ENCODE data around the gene ANXA11.
A peak's percentile ranks its signal among the peaks of the same experiment; 100 is the strongest.

The ANXA11 gene

GRCh38 chr10:80165173-80165572 is 40.2 kb downstream of the ANXA11 start:
- DNase-seq (ENCODE audit: low spot score) = peak; percentile 64

DNA sequence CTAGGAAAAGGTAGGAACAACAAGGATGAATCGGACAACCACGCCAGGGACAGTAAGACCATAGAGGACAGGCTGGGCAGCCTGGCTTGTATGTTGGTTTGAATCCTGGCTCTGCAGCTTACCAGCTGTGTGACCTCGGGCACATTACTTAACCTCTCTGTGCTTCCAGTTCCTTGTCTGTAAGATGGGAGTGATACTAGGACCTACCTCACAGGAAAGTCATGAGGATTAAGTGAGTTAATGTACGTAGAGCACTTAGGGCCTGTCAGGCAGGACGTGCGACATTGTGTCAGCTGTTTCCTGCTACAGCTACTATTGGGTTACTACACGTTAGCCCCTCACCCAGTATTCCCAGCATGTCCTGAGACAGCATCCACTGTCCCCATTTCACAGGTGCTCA is 40.7 kb downstream of the ANXA11 start:
- no peak for DNase-seq (ENCODE audit: low spot score)

DNA sequence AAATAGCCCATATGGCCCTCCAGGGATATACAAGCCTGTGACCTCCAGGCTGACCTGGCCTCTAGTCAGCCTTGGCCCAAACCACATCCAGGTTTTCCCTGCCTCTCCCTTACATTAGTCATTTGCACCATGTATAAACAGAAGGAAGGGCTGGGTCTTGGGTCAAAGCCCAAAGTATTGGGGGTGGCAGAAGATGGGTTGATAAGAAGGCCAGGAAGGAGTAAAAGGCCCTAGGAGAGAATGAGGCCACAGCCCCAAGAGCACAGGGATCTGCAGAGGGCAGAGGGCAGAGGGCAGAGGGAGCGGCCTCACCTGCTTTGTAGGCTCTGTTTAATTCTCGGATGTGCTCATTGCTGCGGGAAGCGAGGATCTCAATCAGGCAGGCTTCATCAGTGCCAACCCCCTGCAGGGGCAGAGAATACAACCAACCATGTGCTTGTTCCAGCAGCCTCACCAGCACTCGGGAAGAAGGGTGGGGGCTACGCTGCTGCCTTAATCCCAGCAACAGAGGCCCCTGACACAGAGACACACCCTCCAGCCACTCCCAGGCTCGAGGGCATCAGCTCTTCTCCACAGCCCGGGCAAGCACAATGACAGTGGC is 41.5 kb downstream of the ANXA11 start:
- no peak for DNase-seq (ENCODE audit: low spot score)

DNA sequence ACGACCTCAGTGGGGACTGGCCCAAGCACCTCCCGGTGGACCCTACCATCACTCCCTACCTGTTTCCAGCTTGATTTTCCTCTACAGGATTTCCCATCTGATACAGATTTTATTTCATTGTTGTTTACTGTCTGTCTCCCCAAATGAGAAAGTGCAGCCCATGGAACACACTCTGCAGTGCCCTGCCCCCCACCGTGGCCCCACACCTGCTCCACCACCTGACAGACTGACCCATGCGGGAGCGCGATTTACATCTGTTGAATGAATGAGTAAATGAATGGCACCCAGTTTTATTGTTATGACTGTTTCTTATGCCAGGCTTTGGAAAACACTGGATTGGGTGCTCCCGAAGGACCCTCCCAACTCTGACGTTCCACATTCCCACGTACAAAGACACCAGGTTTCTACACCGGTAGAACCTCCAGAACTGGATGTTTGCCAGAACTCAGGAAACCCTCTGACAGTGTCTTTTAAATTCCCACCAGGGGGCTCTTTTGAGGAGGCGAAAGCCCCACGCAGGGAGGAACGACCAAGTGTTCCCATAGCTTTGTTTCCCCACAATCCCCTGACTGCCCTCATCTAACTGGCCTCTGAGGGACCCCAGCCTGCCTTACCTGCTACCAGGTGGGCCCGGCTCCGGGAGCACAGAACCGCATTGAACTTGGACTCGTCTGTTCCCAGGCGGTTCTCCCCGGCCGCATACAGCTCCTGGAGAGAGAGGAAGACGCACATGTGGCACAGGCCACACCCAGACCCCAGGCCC is 43.8 kb downstream of the ANXA11 start:
- DNase-seq (ENCODE audit: low spot score) = no peak

DNA sequence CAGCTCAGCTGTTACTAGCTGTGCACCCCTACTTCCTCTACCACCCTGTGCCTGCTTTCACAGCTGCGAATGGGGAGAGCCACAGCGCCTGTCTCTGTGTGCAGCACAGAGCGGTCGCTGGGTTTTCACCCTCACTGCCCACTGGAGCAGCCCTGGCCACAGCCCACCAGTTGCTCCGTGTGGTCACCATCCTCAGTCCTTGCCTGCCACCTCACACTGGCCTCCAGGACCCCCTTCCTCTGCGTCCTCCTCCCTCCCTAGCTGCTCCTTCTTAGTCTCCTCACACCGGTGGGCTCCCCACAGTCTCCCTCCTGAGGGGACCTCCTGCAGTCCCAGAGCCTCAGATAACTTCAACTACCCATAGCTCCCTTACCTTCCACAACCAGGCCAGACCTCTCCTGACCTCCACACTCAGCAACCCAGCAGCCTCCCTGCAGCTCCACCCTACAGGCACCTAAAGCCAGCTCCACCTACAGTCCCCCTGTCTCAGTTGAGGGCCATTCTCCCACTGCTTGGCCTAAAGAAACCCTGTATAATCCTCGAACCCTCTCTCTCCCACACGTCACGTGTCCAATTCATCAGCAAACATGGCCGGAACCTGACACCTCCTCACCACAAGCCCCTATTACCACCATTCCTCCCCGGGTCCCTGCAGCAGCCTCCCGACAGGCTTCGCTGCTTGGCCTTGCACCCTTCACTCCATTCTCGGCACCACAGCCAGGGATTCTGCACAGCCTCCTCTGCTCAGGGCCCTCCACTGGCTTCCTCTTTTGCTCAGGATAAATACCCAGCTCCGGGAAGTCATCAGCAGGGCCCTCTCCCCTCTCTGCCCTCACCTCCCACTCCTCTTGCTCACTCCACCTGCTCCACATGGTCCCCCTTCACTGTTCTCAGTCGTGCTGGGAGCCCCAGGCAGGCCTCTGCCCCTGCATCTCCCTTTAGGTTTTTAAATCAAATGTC is 44.7 kb downstream of the ANXA11 start:
- no peak for DNase-seq (ENCODE audit: low spot score)

- DNase-seq (ENCODE audit: low spot score) = no peak
Observed at GRCh38 chr10:80159166-80159873, 46.0 kb downstream of the ANXA11 start.

DNA sequence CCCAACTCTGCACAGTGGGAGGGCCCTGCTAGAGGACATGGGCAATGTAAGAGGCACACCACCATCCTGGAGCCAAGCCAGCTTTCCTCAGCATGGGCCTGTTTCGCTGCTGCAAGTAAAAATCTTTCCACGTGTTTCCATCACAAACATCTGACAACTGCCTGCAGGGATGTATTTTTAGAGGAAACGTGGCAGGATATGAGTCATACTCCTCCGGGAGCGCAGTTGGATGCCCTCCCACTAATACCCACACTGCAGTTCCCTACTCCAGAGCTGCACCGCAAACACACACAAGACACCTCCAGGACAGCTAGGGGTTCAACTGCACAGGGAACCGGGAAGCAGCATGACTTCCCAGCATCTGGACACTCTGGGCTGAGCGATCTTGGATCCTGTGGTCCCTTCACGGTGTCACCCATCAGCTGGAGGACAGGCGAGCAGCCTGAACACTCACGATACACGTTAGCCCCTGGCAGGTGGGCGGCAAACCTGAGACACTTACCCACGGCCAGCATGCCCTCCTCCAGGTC is 46.7 kb downstream of the ANXA11 start:
- DNase-seq (ENCODE audit: low spot score) = peak; percentile 85

- DNase-seq (ENCODE audit: low spot score) = no peak
Observed at GRCh38 chr10:80158126-80158525, 47.2 kb downstream of the ANXA11 start.

GRCh38 chr10:80157561-80157960 is 47.8 kb downstream of the ANXA11 start:
- no peak for DNase-seq (ENCODE audit: low spot score)

- no peak for DNase-seq (ENCODE audit: low spot score)
Observed at GRCh38 chr10:80156216-80156615, 49.1 kb downstream of the ANXA11 start.

GRCh38 chr10:80155696-80156215 is 49.6 kb downstream of the ANXA11 start:
- DNase-seq (ENCODE audit: low spot score) = no peak

DNA sequence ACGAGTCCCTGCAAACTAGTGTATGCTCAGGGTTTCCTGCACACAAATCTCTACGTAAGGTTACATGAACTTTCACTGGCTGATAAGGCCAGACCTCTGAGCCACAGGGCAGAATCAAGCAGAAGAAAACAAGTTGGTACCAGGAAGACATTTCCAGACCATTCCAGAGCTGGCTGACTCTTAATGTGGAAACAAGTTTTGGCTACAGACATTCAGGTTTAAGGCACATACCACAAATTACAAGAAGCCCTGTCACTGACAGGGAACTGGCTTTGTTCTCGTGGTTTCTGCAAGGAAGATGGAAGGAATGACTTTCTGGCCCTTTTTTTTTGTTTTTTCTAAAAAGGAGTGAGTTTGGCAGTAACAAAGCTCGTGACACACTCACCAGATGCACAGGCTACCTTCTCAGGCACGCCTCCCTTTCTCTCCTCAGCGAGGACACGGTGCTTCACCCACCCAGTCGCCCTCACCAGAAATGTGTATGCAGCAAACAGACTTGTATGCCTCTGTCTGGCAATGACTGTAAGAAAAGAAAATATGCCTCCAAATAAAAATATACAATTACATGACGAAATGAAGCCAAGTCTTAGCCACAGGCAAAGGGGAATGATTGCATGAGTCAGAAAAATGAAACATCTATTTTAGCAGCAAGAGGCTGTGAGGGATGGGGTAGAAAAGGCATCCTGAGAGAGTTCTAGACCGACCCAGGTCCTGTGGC is 50.2 kb downstream of the ANXA11 start:
- no peak for DNase-seq (ENCODE audit: low spot score)

DNA sequence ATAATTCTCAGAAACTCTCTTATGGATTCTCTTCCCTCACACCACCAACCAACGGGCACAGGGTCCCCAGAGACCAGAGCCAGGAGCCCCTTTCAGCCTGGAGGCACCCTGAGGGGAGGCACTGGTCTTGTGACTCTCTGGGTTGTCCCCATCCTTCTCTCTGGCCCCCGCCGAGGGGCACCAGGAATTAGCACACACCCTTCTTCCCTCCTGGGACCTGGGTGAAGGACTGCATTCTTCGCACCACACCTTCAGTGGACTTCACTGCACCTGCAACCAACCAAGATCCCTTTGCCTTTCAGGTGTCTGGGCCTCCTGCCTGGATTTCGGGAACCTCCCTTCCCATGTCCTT is 50.7 kb downstream of the ANXA11 start:
- no peak for DNase-seq (ENCODE audit: low spot score)

DNA sequence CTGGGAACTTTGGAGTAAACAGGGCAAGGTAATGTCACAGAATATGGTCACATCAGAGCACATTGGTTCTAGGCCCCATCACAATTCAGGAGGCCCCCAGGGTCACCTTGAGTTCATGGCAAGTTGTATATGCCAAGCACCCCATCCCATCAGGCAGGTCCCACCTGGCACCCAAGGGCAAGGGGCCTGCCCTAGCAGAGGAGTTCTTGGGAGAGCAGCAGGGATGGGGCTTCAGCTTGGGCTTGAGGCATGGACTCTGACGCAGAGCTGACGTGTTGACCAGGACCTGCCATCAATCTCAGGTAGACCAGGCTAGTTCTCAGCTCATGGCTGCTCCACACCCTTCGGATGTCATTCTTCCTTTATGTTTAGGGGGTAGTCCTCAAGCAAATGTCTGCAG is 51.9 kb downstream of the ANXA11 start:
- DNase-seq (ENCODE audit: low spot score) = no peak

GRCh38 chr10:80152820-80153219 is 52.5 kb downstream of the ANXA11 start:
- peak; percentile 1 for DNase-seq (ENCODE audit: low spot score)

DNA sequence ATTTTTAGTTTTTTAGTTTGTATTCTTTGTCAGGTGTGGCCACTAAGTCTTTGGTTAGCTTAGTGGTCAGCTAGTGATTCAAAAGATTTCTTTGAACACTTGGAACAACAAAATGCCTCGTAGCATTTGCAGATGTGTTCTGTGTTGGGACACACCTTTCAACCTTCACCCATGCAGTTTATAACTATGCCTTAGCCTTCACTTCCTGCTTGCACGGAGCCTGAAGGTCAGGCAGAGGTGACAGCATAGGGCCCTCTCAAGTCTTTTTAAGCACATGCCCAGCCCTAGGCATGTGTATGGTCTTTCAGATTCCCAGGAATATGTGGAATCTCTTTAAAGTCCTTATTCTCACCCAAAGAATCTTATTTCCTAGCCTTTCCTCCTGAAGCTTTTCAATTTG is 55.2 kb downstream of the ANXA11 start:
- DNase-seq (ENCODE audit: low spot score) = peak; percentile 5

GRCh38 chr10:80149123-80149522 is 56.2 kb downstream of the ANXA11 start:
- DNase-seq (ENCODE audit: low spot score) = no peak

DNA sequence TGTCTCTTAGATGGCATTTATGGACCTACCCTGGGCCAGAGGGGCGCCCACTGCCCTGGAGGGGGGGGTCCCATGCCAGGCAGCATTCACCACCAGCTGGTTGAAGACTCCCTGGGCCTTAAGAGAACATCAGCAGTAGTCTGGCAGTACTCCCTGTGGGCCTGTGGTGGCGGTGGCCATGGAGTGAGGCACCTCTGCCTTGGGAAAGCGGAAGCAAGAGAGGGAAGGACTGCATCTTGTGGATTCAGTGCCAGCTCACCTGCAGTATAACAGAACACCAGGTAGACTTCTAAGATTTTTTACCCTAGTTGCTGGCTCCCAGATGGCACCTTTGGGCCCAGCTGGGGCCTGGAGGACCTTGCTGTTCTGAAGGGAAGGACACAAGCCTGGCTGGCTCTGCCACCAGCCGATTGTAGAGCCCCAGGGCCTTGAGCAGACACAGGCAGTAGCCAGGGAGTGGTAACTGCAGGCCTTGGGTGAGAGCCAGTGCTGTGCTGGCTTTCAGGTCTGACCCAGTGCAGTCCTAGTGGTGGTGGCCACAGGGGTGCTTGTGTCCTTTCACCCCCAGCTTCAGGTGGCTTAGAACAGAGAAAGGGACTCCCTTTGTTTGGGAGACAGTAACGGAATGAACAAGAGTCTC is 57.1 kb downstream of the ANXA11 start:
- peak; percentile 18 for DNase-seq (ENCODE audit: low spot score)

DNA sequence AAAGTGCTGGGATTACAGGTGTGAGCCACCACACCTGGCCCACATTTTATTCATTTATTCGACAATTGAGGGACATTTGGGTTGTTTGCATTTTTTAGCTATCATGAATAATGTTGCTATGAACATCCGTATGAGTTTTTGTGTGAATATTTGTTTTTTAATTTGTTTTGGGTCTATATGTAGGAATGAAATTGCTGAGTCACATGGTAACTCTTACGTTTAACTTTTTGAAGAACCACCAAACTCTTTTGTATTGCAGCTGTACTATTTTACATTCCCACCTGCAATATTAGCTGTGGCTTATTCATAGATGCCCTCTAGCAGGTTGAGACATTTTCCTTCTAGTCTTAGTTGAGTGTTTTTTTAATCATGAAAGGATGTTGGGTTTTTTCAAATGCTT is 58.4 kb downstream of the ANXA11 start:
- DNase-seq (ENCODE audit: low spot score) = no peak

Data from left forelimb (tissue), 1 donor.